GM19035 (cell line): ENCODE measurements around the gene FFAR2.
"Not testable (repeated sequence)": the region's sequence is repeated elsewhere in the genome, so short reads cannot be mapped to it uniquely, and the experiment has no call there.

Experiments used
- ATAC-seq: cut with Tn5 transposase; IDR thresholded peaks from one replicate; pipeline ENCODE4 v1.9.1; 2021; ENCODE audit not compliant: unreplicated experiment

FFAR2 gene

GRCh38 chr19:35423406-35423805 lies 24.7 kb upstream of the FFAR2 start:
- not testable (repeated sequence) for ATAC-seq

- ATAC-seq = no peak
These were observed 22.4 kb upstream of the FFAR2 start for GRCh38 chr19:35425682-35426081.

- no peak for ATAC-seq
These were observed 20.9 kb upstream of the FFAR2 start for GRCh38 chr19:35427187-35427586.

DNA sequence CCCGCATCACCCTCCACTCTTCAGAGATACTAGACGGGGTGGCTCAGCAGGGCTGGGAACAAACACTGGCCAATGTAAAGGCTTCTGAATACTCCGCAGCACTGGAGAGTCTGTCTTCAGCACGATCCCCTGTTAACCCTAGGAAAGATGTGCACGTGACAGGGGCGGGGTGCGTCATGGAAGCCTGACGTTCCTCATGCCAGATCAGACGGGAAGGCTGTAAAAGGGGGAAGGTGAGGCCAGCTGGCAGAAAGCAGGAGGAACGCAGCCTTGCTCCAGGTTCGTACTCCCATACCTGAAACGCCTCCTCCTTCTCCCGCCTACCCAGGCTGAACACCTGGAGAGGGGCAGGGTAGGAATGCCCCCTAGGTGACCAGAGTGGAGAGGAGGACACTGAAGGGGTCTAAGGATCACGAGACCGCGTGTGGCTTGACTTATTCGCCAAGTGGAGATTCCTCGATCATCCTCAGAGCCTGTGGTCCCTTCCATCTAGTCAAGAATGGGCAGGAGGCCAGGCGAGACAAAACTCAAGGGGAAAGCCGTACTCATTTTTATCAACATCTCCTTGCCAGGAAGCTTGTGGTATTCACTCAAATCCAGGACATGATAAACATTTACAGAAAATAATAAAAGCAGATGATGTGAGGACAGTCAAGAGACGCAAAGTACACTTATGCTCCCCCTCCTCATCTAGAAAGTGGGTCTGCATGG lies 18.2 kb upstream of the FFAR2 start:
- ATAC-seq = no peak

GRCh38 chr19:35430409-35431144 lies 17.5 kb upstream of the FFAR2 start:
- no peak for ATAC-seq

DNA sequence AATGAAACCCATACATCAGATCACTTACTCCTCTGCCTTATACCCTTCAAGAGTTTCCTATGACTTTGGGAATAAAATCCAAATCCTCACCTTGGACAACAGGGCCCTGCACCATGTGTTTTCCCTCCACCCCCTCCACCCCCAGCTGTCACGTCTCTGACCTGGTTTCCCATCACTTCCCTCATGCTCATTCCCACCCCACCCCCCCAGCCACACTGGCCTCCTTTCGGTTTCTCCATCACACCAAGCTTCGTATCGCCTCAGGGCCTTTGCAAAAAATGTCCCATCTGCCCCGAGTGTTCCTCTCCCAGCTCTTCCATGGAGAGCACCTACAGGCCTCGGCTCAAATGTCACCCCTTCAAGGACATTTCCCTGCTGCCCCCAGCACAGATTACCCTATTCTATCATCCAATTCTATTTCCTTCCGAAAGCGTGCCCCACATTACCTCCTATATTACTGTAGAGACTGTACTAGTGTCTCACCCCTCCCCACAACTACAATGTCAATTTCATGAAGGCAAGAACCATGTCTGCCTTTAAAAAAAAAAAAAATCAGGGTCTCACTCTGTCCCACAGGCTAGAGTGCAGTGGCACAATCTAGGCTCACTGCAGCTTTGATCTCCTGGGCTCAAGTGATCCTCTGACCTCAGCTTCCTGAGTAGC lies 16.8 kb upstream of the FFAR2 start:
- no peak for ATAC-seq

GRCh38 chr19:35432911-35433310 lies 15.1 kb upstream of the FFAR2 start:
- no peak for ATAC-seq

DNA sequence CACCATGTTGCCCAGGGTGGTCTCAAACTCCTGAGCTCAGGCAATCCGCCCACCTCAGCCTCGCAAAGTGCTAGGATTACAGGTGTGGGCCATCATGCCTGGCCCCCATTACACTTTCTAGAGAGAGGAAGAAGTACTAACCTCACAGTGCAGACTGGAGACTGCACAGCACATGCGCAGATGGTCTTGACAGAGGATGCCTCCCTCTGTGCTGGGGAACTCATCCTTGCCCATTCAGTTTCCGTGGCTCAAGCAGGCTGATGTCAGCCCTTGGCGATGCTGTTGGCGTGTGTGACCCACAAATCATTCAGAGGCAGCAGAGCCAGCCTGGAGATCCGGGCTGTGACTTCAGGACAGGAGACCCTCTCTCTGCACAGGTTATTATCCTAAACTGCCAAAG lies 14.6 kb upstream of the FFAR2 start:
- no peak for ATAC-seq

DNA sequence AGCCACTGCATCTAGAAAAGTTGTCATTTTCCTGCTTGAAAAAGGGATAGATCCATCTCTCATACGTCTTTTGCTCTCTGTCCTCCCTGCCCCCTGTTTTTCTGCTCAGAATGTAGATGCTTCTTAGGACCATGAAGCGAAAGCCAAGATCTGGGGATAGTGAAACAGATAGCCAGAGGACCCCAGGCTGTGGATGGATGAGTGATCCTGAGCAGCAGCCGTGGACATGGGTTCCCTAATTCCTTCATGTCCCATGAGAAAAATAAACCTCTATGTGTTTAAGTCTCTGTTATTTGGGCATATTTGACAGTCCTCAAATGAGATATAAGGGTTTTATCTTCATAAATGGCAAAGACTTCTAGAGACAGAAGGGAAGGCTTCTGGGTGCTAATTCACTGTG lies 12.2 kb upstream of the FFAR2 start:
- no peak for ATAC-seq

GRCh38 chr19:35436477-35437405 lies 11.3 kb upstream of the FFAR2 start:
- no peak for ATAC-seq

DNA sequence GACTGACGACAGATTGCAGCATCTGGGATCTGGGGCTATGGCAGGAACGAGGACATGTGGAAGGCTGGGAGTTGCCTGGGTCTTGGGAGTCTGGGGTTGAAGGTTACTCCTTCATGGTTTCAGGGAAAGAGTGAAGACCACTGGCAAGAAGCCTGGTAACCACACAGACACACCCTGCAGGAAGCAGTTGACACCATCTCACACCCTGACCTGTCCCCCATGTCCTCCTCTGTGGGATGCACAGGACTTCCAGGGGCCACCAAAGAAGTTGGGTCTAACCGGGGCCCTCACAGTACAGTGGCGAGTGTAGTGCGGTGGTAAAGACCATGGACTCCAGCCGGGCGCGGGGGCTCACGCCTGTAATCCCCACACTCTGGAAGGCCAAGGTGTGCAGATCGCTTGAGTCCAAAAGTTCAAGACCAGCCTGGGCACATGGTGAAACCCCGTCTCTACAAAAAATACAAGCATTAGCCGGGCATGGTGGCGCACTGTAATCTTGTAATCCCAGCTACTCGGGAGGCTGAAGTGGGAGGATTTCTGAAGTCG lies 10.6 kb upstream of the FFAR2 start:
- no peak for ATAC-seq

- no peak for ATAC-seq
These were observed 10.0 kb upstream of the FFAR2 start for GRCh38 chr19:35438096-35438495.

DNA sequence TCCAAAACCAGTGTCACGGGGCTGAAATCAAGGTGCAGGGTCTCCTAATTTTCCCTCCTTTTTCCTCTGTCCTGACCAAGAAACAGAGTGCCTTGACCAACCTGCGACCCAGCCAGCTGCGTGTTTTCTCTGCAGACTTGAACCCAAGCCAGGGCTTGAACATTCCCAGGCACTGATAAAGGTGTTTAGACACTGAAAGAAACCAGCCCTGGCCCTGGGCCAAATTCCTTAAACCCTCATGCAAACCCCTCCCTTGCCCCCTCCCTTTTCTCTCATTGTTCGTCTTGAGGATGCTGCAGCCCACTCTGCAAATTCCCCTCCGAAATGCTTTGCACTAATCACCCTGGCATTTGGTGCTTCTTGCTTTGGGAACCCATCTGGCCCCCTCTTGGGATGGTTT lies 9.5 kb upstream of the FFAR2 start:
- no peak for ATAC-seq

DNA sequence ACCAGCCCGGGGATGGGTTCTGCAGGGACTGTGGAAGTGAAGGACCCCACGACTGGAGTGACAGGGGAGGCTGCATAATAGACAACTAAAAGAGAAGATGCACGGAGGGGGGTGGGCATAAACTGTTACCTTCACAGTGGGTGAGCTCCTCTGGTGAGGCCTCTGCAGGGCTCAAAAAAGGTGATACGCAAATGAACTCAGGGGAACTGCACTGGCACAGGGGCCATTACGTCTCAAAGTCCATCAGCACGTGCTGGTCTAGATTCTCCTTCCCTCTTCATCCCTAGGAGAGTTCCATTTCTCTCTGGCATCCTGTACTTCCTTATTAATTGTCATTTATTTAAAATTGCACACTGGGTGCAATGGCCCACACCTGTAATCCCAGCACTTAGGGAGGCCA lies 8.1 kb upstream of the FFAR2 start:
- no peak for ATAC-seq

GRCh38 chr19:35442091-35442490 lies 6.0 kb upstream of the FFAR2 start:
- no peak for ATAC-seq

DNA sequence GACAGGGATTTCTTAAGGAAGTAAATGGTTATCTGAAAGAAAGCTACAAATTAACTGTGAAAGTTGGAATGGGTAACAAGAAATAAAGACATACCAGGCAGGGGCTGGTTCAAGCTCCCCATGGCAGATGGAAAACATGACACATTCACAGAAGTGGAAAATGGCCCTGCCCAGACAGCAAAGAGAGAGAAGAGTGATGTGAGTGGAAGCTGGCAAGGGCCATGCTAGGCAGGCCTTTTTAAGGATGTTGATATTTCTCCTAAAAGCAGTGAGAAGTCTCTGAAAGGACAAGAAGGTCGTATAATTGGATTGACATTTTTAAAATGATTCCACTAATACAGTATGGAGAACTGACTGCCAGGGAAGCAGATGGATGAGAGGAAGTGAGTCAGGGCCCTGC lies 3.3 kb upstream of the FFAR2 start:
- ATAC-seq = no peak

GRCh38 chr19:35445826-35446593 lies 2.0 kb upstream of the FFAR2 start:
- ATAC-seq = no peak

- no peak for ATAC-seq
These were observed 1.4 kb downstream of the FFAR2 start for GRCh38 chr19:35449359-35450043.

- ATAC-seq = no peak
These were observed 3.5 kb downstream of the FFAR2 start for GRCh38 chr19:35451338-35452096.
